Measurements from ENCODE around the gene TBC1D23.

GRCh38 chr3:100295089-100295488, 34.3 kb downstream of the TBC1D23 start:
- TF ChIP-seq CTCF (IDR thresholded peaks at IDR 0.05) (no peak), POLR2A (IDR thresholded peaks at IDR 0.05) (no peak)

Measured in uterus (tissue), 2 donors.